ENCODE data around the gene BRPF1.

GRCh38 chr3:9739181-9739580 lies 7.6 kb downstream of the BRPF1 start:
- TF ChIP-seq CTCF (IDR thresholded peaks at IDR 0.05) (no peak), POLR2A (IDR thresholded peaks at IDR 0.05) (no peak), POLR2AphosphoS5 (IDR thresholded peaks at IDR 0.05) (no peak)

All from transverse colon (tissue), 4 donors.